CD4-positive, alpha-beta T cell (primary cell): Measurements from ENCODE around the gene CHI3L2. TPM values are rescaled to one million over a fixed set of nuclear protein-coding genes. Genes with fewer than 3 reads are reported as not detected.

Source experiments
- ATAC-seq: fragments of 200-7000 bp; cut with Tn5 transposase; one replicate; pipeline ENCODE4 v1.10.0; 2022; ENCODE audit warnings: mild to moderate bottlenecking; ENCODE audit not compliant: poor library complexity
- CTCF ChIA-PET: fragments of 350-600 bp; sonication (Branson Sonifier 250); formaldehyde crosslinking; loops from one replicate; lab custom pipeline; 2021; ENCODE audit warnings: antibody characterized with exemption, inconsistent platforms; lab: Charles Lee
- POLR2A ChIA-PET: fragments of 350-600 bp; sonication (Branson Sonifier 250); formaldehyde crosslinking; loops from one replicate; lab custom pipeline; 2021; ENCODE audit warnings: antibody characterized with exemption, inconsistent platforms; lab: Charles Lee
- DNase-seq, 14 experiments: peaks; one replicate each; pipeline ENCODE4 v3.0.0-alpha.2; 2013 to 2020; ENCODE audit warnings: mixed read lengths in 2 of 14
- H3K27ac ChIP-seq, 2 donors: one replicate each; pipeline versions ENCODE4 v1.5.1 to v1.7.0; 2013; ENCODE audit warnings: low read length in 2 of 2, low read depth in 1 of 2, mild to moderate bottlenecking in 1 of 2
- H3K27me3 ChIP-seq, 2 experiments: 1 replicate in 1 of 2; 2 replicates in 1 of 2; pipeline versions ENCODE4 v1.6.1 to v1.7.0; 2013; ENCODE audit warnings: low read length in 2 of 2, control low read depth in 1 of 2, mild to moderate bottlenecking in 1 of 2, moderate library complexity in 1 of 2; ENCODE audit not compliant: insufficient read depth in 2 of 2, control insufficient read depth in 1 of 2
- H3K36me3 ChIP-seq: one replicate; pipeline ENCODE4 v1.6.1; 2013; ENCODE audit warnings: low read length, control low read depth; ENCODE audit not compliant: insufficient read depth
- H3K4me1 ChIP-seq: one replicate; pipeline ENCODE4 v1.6.1; 2013; ENCODE audit warnings: low read length, control low read depth; ENCODE audit not compliant: insufficient read depth
- H3K4me3 ChIP-seq: one replicate; pipeline ENCODE4 v1.5.1; 2013; ENCODE audit warnings: mild to moderate bottlenecking, low read length, moderate library complexity
- H3K9me3 ChIP-seq, 2 experiments: 1 replicate in 1 of 2; 2 replicates in 1 of 2; pipeline versions ENCODE4 v1.6.1 to v1.7.0; 2013; ENCODE audit warnings: low read length in 2 of 2, mild to moderate bottlenecking in 2 of 2, control low read depth in 1 of 2, moderate library complexity in 1 of 2; ENCODE audit not compliant: control insufficient read depth in 1 of 2, insufficient read depth in 1 of 2
- H3K27ac Mint-ChIP-seq: one replicate; pipeline ENCODE4 v1.8.0; 2020; ENCODE audit warnings: mixed read lengths
- H3K27me3 Mint-ChIP-seq: one replicate; pipeline ENCODE4 v1.8.0; 2021; ENCODE audit warnings: mixed read lengths
- H3K36me3 Mint-ChIP-seq: one replicate; pipeline ENCODE4 v1.8.0; 2021; ENCODE audit warnings: low read depth, mixed read lengths
- H3K4me1 Mint-ChIP-seq: one replicate; pipeline ENCODE4 v1.8.0; 2021; ENCODE audit warnings: low read depth, mixed read lengths
- H3K4me3 Mint-ChIP-seq: one replicate; pipeline ENCODE4 v1.8.0; 2020; ENCODE audit warnings: mild to moderate bottlenecking, mixed read lengths
- H3K9me3 Mint-ChIP-seq: one replicate; pipeline ENCODE4 v1.8.0; 2020; ENCODE audit warnings: mixed read lengths
- CTCF ChIP-seq: fragments of 200-600 bp; IDR thresholded peaks from one replicate; pipeline ENCODE4 v1.8.0; 2022; ENCODE audit warnings: antibody characterized with exemption, mild to moderate bottlenecking
- intact Hi-C, 2 experiments: fragments of 100-400 bp; cut with DNase I in 1 of 2; cut with micrococcal nuclease in 1 of 2; formaldehyde crosslinking; loops; one replicate each; pipeline versions ENCODE4 v1.15.1 to v1.9.0; 2023 to 2025; cut with DNase I, micrococcal nuclease
- total RNA-seq, 174 experiments: library from RNA in 2 of 174; stranded (reverse) in 2 of 174; gene quantifications; one replicate each; pipeline ENCODE4 v1.2.3 and lab custom pipeline; 2021 to 2026

Gene CHI3L2
- total RNA-seq, 2 experiments from 2014 or later = 13.9 to 15.7 TPM

GRCh38 chr1:111199881-111200801 is 27.4 kb upstream of the CHI3L2 start, which contains the start of gene DENND2D:
Gene DENND2D (minus strand): TSS chr1:111200646. CDS start chr1:111200459, 187 bp downstream.
- H3K27ac ChIP-seq = peak within 1 kb of the TSS; percentile 70 to 97
- Mint-ChIP-seq H3K4me1 (peaks cover 81% of the 10 kb centered on the region), H3K4me3 (peak within 1 kb of the TSS; percentile 99), H3K27me3 (no peaks in the 10 kb centered on the region), H3K36me3 (peaks cover 70% of the 10 kb centered on the region), H3K9me3 (no peaks in the 10 kb centered on the region), H3K27ac (peak within 1 kb of the TSS; percentile 90)
- ATAC-seq (peak; percentile 51), DNase-seq (peak in 13 of 14 experiments; percentile 43 to 84 (median 61))
- peak within 1 kb of the TSS; percentile 79 for H3K4me3 ChIP-seq
- peaks cover 41% of the 10 kb centered on the region for H3K36me3 ChIP-seq
- ChIA-PET POLR2A (interaction anchor here (0.8 to 15.0 kb wide), 10 partner anchors 9 to 148 kb away, joined by 3 to 756 read pairs (median 8); partner anchors contain the start of genes CEPT1, CHI3L2 and DRAM2), CTCF (interaction anchor here (1.5 to 8.1 kb wide), 2 partner anchors 18 to 134 kb away, joined by 3 to 135 read pairs; no protein-coding TSS in a partner anchor)
- H3K9me3 ChIP-seq = no peaks in the 10 kb centered on the region
- H3K27me3 ChIP-seq = no peaks in the 10 kb centered on the region
- intact Hi-C loops = loop anchor here (1.0 to 10.0 kb wide), 6 partner anchors 16 to 575 kb away; partner anchors contain the start of genes CEPT1 (in 1 of the 2), DDX20 (in 1 of the 2) and DRAM2 (in 1 of the 2)
- no peak for TF ChIP-seq CTCF
- H3K4me1 ChIP-seq = peaks cover 82% of the 10 kb centered on the region

GRCh38 chr1:111200802-111201161 is 26.7 kb upstream of the CHI3L2 start:
- H3K36me3 ChIP-seq = peaks cover 34% of the 10 kb centered on the region
- ATAC-seq = no peak
- no peak for DNase-seq
- Mint-ChIP-seq H3K36me3 (peaks cover 63% of the 10 kb centered on the region), H3K4me3 (peak overlapping the region; percentile 99), H3K4me1 (peaks cover 81% of the 10 kb centered on the region), H3K9me3 (no peaks in the 10 kb centered on the region), H3K27me3 (no peaks in the 10 kb centered on the region), H3K27ac (peak overlapping the region; percentile 90)
- H3K27me3 ChIP-seq = no peaks in the 10 kb centered on the region
- intact Hi-C loops = loop anchor here (1.0 to 10.0 kb wide), 3 partner anchors 16 to 576 kb away; no protein-coding TSS in a partner anchor
- H3K4me3 ChIP-seq = peak overlapping the region; percentile 79
- peaks cover 79% of the 10 kb centered on the region for H3K4me1 ChIP-seq
- H3K27ac ChIP-seq = peak overlapping the region; percentile 70 to 97
- ChIA-PET POLR2A (interaction anchor here (1.0 to 15.0 kb wide), 6 partner anchors 9 to 61 kb away, joined by 3 to 756 read pairs (median 10); partner anchors contain the start of genes CEPT1, CHI3L2 and DRAM2), CTCF (interaction anchor here (1.5 to 8.1 kb wide), 2 partner anchors 18 to 133 kb away, joined by 3 to 135 read pairs; no protein-coding TSS in a partner anchor)
- TF ChIP-seq CTCF = no peak
- no peaks in the 10 kb centered on the region for H3K9me3 ChIP-seq
